AG08395 (cell line): ENCODE measurements around the gene PAX3.
"Not testable (repeated sequence)": the region's sequence is repeated elsewhere in the genome, so short reads cannot be mapped to it uniquely, and the experiment has no call there.

Source experiments
- DNase-seq: peaks from one replicate; pipeline ENCODE4 v3.0.0; 2012; ENCODE audit warnings: mixed read lengths, low spot score

The PAX3 gene

GRCh38 chr2:222213049-222213448, 85.7 kb downstream of the PAX3 start:
- DNase-seq: no peak

- DNase-seq: no peak
These were observed 86.2 kb downstream of the PAX3 start for GRCh38 chr2:222212571-222212970.

GRCh38 chr2:222208010-222208690, 90.6 kb downstream of the PAX3 start:
- no peak for DNase-seq

- no peak for DNase-seq
These were observed 93.7 kb downstream of the PAX3 start for GRCh38 chr2:222205136-222205535.

- no peak for DNase-seq
These were observed 95.8 kb downstream of the PAX3 start for GRCh38 chr2:222203041-222203440.

- no peak for DNase-seq
These were observed 102.6 kb downstream of the PAX3 start for GRCh38 chr2:222196159-222196558.

- no peak for DNase-seq
These were observed 104.1 kb downstream of the PAX3 start for GRCh38 chr2:222194669-222195068.

GRCh38 chr2:222193328-222193983, 105.3 kb downstream of the PAX3 start:
- DNase-seq: peak; percentile 26

GRCh38 chr2:222180619-222181018, 118.2 kb downstream of the PAX3 start:
- DNase-seq: no peak

GRCh38 chr2:222179592-222179991, 119.2 kb downstream of the PAX3 start:
- no peak for DNase-seq

GRCh38 chr2:222178450-222178849, 120.3 kb downstream of the PAX3 start:
- no peak for DNase-seq

- DNase-seq: no peak
These were observed 121.9 kb downstream of the PAX3 start for GRCh38 chr2:222176890-222177289.

- DNase-seq: no peak
These were observed 124.3 kb downstream of the PAX3 start for GRCh38 chr2:222174450-222174849.

GRCh38 chr2:222169346-222169745, 129.5 kb downstream of the PAX3 start:
- peak; percentile 37 for DNase-seq

- DNase-seq: no peak
These were observed 131.0 kb downstream of the PAX3 start for GRCh38 chr2:222167762-222168161.

- DNase-seq: no peak
These were observed 137.9 kb downstream of the PAX3 start for GRCh38 chr2:222160944-222161343.

- no peak for DNase-seq
These were observed 138.7 kb downstream of the PAX3 start for GRCh38 chr2:222160125-222160524.

- DNase-seq: no peak
These were observed 139.6 kb downstream of the PAX3 start for GRCh38 chr2:222159221-222159620.

- DNase-seq: not testable (repeated sequence)
These were observed 143.7 kb downstream of the PAX3 start for GRCh38 chr2:222155003-222155664.
